ENCODE data around the gene TLN1.
A peak's percentile ranks its signal among the peaks of the same experiment; 100 is the strongest.

Gene TLN1

GRCh38 chr9:35753466-35753865 is 21.5 kb upstream of the TLN1 start:
- H3K4me3 ChIP-seq (ENCODE audit: low read depth, low read length): no peak overlapping the region
- H3K9ac ChIP-seq (ENCODE audit: low read length): no peak overlapping the region
- H3K27me3 ChIP-seq (ENCODE audit: control insufficient read depth, insufficient read depth, low read length): no peaks in the 10 kb centered on the region
- H3K36me3 ChIP-seq (ENCODE audit: control insufficient read depth, insufficient read depth, low read length): peaks cover 40% of the 10 kb centered on the region
- H3K27ac ChIP-seq (ENCODE audit: low read depth, low read length): no peak overlapping the region
- no peaks in the 10 kb centered on the region for H3K9me3 ChIP-seq (ENCODE audit: control insufficient read depth, insufficient read depth, low read depth, low read length)
- H3K4me1 ChIP-seq (ENCODE audit: control insufficient read depth, insufficient read depth, low read length): peaks cover 9% of the 10 kb centered on the region; the same call in 1 of the 2 replicates

DNA sequence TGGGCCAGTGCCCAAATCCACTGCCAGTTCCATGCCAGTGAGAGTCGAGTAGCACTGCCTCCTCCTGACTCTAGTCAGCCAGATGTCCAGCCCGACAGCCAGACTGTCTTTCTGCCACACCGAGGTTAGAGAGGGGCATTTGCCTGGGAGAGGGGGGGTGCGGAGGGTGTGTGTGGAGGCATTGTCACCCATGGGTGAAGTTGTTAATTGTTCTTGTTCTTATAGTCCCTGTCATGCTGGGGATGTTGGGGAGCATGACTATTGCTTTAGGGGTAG is 18.2 kb upstream of the TLN1 start:
- Histone ChIP-seq H3K4me3 (ENCODE audit: low read depth, low read length) (peak overlapping the region; percentile 80), H3K9ac (ENCODE audit: low read length) (no peak overlapping the region), H3K4me1 (ENCODE audit: control insufficient read depth, insufficient read depth, low read length) (peaks cover 18% of the 10 kb centered on the region), H3K27me3 (ENCODE audit: control insufficient read depth, insufficient read depth, low read length) (no peaks in the 10 kb centered on the region), H3K9me3 (ENCODE audit: control insufficient read depth, insufficient read depth, low read depth, low read length) (no peaks in the 10 kb centered on the region), H3K36me3 (ENCODE audit: control insufficient read depth, insufficient read depth, low read length) (peaks cover 42% of the 10 kb centered on the region), H3K27ac (ENCODE audit: low read depth, low read length) (no peak overlapping the region)

GRCh38 chr9:35749515-35750255 is 17.7 kb upstream of the TLN1 start:
- Histone ChIP-seq H3K9me3 (ENCODE audit: control insufficient read depth, insufficient read depth, low read depth, low read length) (no peaks in the 10 kb centered on the region), H3K4me3 (ENCODE audit: low read depth, low read length) (peak overlapping the region; percentile 80), H3K4me1 (ENCODE audit: control insufficient read depth, insufficient read depth, low read length) (peaks cover 18% of the 10 kb centered on the region), H3K27ac (ENCODE audit: low read depth, low read length) (0 out of 2 replicates have a peak overlapping the region, but pooled peaks have one; percentile 13), H3K36me3 (ENCODE audit: control insufficient read depth, insufficient read depth, low read length) (peaks cover 44% of the 10 kb centered on the region), H3K27me3 (ENCODE audit: control insufficient read depth, insufficient read depth, low read length) (no peaks in the 10 kb centered on the region), H3K9ac (ENCODE audit: low read length) (peak overlapping the region; percentile 76)

DNA sequence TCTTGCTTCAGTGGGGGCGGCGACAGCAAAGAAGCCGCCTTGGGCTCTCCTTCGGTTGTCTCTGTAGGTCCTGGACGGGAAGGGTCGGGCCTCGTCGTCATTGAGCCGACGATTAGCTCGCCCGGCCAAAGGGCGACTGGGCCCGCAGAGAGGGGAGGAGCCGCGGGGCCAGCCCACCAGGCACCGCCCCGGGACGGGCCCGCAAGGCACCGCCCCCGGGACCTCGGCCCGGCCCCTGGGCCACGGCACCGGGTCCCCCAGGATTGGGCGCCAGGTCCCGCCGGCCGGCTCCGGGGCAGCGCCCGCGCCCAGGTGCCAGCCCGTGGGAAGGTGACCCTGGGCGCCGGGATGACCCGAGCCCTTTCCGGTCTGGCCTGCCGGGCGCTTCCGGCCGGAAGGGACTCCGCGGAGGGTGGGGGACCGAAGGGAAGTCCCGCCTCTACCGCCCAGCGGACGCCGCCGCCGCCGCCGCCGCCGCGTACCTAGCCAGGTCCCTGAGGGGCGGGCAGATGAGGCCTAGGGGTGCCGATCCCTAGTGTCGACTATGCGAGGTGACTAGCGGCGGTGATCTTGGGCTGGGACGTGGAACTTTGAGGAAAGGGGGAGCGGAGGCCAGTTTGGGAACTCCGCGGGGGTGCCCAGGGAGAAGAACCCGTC is 17.0 kb upstream of the TLN1 start, which contains the start of the genes GBA2 and RGP1:
TSS of gene GBA2 (minus strand) at position 371 of the 657 bp plus-strand sequence. CDS start 524 bp downstream, outside the sequence.
TSS of gene RGP1 (plus strand) at position 430 of the 657 bp plus-strand sequence. CDS start 469 bp downstream, outside the sequence.
- H3K36me3 ChIP-seq (ENCODE audit: control insufficient read depth, insufficient read depth, low read length): peaks cover 48% of the 10 kb centered on the region
- peaks cover 18% of the 10 kb centered on the region for H3K4me1 ChIP-seq (ENCODE audit: control insufficient read depth, insufficient read depth, low read length)
- peak within 1 kb of the TSS; percentile 40; the same call in 1 of the 2 replicates for H3K27ac ChIP-seq (ENCODE audit: low read depth, low read length)

GRCh38 chr9:35748242-35748857 is 16.4 kb upstream of the TLN1 start:
- Histone ChIP-seq H3K27me3 (ENCODE audit: control insufficient read depth, insufficient read depth, low read length) (no peaks in the 10 kb centered on the region), H3K4me1 (ENCODE audit: control insufficient read depth, insufficient read depth, low read length) (peaks cover 18% of the 10 kb centered on the region), H3K27ac (ENCODE audit: low read depth, low read length) (peak overlapping the region; percentile 40; the same call in 1 of the 2 replicates), H3K36me3 (ENCODE audit: control insufficient read depth, insufficient read depth, low read length) (peaks cover 48% of the 10 kb centered on the region), H3K9me3 (ENCODE audit: control insufficient read depth, insufficient read depth, low read depth, low read length) (no peaks in the 10 kb centered on the region), H3K4me3 (ENCODE audit: low read depth, low read length) (peak overlapping the region; percentile 80), H3K9ac (ENCODE audit: low read length) (peak overlapping the region; percentile 67)

More for the DNA sequence above, 17.0 kb upstream of the TLN1 start, which contains the start of the genes GBA2 and RGP1:
- Histone ChIP-seq H3K27me3 (ENCODE audit: control insufficient read depth, insufficient read depth, low read length) (no peaks in the 10 kb centered on the region), H3K4me3 (ENCODE audit: low read depth, low read length) (peak within 1 kb of the TSS; percentile 80), H3K9me3 (ENCODE audit: control insufficient read depth, insufficient read depth, low read depth, low read length) (no peaks in the 10 kb centered on the region), H3K9ac (ENCODE audit: low read length) (peak within 1 kb of the TSS; percentile 76)

GRCh38 chr9:35746583-35746982 is 14.6 kb upstream of the TLN1 start:
- Histone ChIP-seq H3K36me3 (ENCODE audit: control insufficient read depth, insufficient read depth, low read length) (peaks cover 48% of the 10 kb centered on the region), H3K9me3 (ENCODE audit: control insufficient read depth, insufficient read depth, low read depth, low read length) (no peaks in the 10 kb centered on the region), H3K4me3 (ENCODE audit: low read depth, low read length) (peak overlapping the region; percentile 80), H3K9ac (ENCODE audit: low read length) (no peak overlapping the region), H3K27me3 (ENCODE audit: control insufficient read depth, insufficient read depth, low read length) (no peaks in the 10 kb centered on the region), H3K4me1 (ENCODE audit: control insufficient read depth, insufficient read depth, low read length) (peaks cover 18% of the 10 kb centered on the region), H3K27ac (ENCODE audit: low read depth, low read length) (no peak overlapping the region)

GRCh38 chr9:35745569-35745968 is 13.6 kb upstream of the TLN1 start:
- no peaks in the 10 kb centered on the region for H3K27me3 ChIP-seq (ENCODE audit: control insufficient read depth, insufficient read depth, low read length)
- H3K36me3 ChIP-seq (ENCODE audit: control insufficient read depth, insufficient read depth, low read length): peaks cover 46% of the 10 kb centered on the region
- H3K9me3 ChIP-seq (ENCODE audit: control insufficient read depth, insufficient read depth, low read depth, low read length): no peaks in the 10 kb centered on the region
- H3K9ac ChIP-seq (ENCODE audit: low read length): no peak overlapping the region
- H3K4me1 ChIP-seq (ENCODE audit: control insufficient read depth, insufficient read depth, low read length): peaks cover 18% of the 10 kb centered on the region
- no peak overlapping the region for H3K27ac ChIP-seq (ENCODE audit: low read depth, low read length)
- 0 out of 2 replicates have a peak overlapping the region, but pooled peaks have one; percentile 25 for H3K4me3 ChIP-seq (ENCODE audit: low read depth, low read length)

- Histone ChIP-seq H3K27ac (ENCODE audit: low read depth, low read length) (no peak overlapping the region), H3K27me3 (ENCODE audit: control insufficient read depth, insufficient read depth, low read length) (no peaks in the 10 kb centered on the region), H3K9me3 (ENCODE audit: control insufficient read depth, insufficient read depth, low read depth, low read length) (no peaks in the 10 kb centered on the region), H3K9ac (ENCODE audit: low read length) (no peak overlapping the region), H3K4me3 (ENCODE audit: low read depth, low read length) (no peak overlapping the region), H3K4me1 (ENCODE audit: control insufficient read depth, insufficient read depth, low read length) (peaks cover 13% of the 10 kb centered on the region), H3K36me3 (ENCODE audit: control insufficient read depth, insufficient read depth, low read length) (peaks cover 62% of the 10 kb centered on the region)
These were observed 12.0 kb upstream of the TLN1 start for GRCh38 chr9:35743880-35744518.

DNA sequence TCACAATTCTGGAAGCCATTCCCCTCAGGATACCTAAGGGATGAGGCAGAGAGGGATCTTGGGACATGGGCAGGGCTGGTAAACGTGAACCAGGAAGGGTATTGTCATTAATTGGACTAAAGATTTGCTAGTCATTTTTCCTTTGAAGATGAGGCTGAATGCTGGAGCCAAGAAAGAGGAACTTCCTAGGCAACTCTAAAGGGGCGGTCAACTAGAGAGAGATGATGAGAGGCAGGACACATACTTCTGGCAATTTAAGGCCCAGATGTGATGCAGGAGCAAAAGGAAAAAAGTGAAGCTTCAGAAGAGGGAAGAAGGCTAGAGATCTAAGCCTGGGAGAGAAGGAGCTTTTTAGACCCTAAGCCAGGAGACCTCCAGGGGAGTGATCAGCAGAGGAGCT is 11.5 kb upstream of the TLN1 start:
- Histone ChIP-seq H3K9me3 (ENCODE audit: control insufficient read depth, insufficient read depth, low read depth, low read length) (no peaks in the 10 kb centered on the region), H3K4me3 (ENCODE audit: low read depth, low read length) (no peak overlapping the region), H3K9ac (ENCODE audit: low read length) (no peak overlapping the region), H3K27ac (ENCODE audit: low read depth, low read length) (no peak overlapping the region), H3K4me1 (ENCODE audit: control insufficient read depth, insufficient read depth, low read length) (peaks cover 13% of the 10 kb centered on the region), H3K27me3 (ENCODE audit: control insufficient read depth, insufficient read depth, low read length) (no peaks in the 10 kb centered on the region), H3K36me3 (ENCODE audit: control insufficient read depth, insufficient read depth, low read length) (peaks cover 67% of the 10 kb centered on the region)

DNA sequence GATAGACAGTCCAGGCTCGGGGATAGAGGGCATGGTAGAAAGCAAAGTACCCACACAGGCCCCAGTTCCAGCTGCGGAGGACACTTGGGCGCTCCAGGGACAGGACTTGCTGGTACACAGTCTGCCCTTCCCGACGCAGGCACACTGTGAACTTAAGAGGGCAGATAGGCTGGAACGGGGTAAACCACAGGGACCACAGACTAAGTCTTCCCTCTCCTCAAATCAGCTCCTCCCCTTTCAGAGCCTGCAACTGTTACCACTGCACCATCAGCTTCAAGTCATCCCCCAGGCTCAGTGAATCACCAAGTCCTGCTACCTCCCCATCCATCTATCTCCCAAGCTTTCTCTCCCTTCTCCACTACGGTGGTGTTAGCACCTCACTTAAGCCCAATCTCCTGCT is 9.7 kb upstream of the TLN1 start:
- H3K9me3 ChIP-seq (ENCODE audit: control insufficient read depth, insufficient read depth, low read depth, low read length): no peaks in the 10 kb centered on the region
- H3K36me3 ChIP-seq (ENCODE audit: control insufficient read depth, insufficient read depth, low read length): peaks cover 84% of the 10 kb centered on the region
- H3K4me3 ChIP-seq (ENCODE audit: low read depth, low read length): no peak overlapping the region
- H3K27ac ChIP-seq (ENCODE audit: low read depth, low read length): no peak overlapping the region
- H3K27me3 ChIP-seq (ENCODE audit: control insufficient read depth, insufficient read depth, low read length): no peaks in the 10 kb centered on the region
- H3K9ac ChIP-seq (ENCODE audit: low read length): no peak overlapping the region
- no peaks in the 10 kb centered on the region for H3K4me1 ChIP-seq (ENCODE audit: control insufficient read depth, insufficient read depth, low read length)

All from HUES6 (cell line).